ENCODE data around the gene PLEKHS1.
"Not testable (repeated sequence)": the region's sequence is repeated elsewhere in the genome, so short reads cannot be mapped to it uniquely, and the experiment has no call there.

PLEKHS1 gene

DNA sequence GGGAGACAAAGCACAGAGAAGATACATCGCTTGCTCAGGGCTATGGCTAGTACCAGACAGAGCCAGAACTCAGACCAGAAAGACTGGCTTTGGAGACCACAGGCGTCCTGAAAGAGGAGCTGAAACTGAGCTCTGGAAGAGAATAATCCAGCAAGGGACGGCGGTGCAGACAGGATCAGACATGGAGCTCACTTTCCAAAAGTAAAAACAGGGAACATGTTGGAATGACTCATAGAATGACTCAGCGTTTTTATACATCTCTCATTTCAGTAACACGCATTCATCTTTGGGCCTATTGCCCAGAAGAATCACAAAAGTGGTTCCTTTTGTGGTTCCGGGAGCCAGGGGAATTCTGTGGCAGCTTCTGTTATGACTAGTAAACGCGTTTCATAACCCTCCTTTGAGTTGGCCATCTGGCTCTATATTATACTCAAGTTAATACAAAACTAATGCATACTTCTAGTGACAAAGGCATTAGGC lies 37.2 kb downstream of the PLEKHS1 start:
- Mint-ChIP-seq H3K36me3 (no peaks in the 10 kb centered on the region), H3K4me1 (peaks cover 6 to 7% of the 10 kb centered on the region in 2 donors), H3K27me3 (peaks cover 7 to 16% of the 10 kb centered on the region in 2 donors), H3K4me3 (no peak overlapping the region), H3K9me3 (peaks cover 0 to 1% of the 10 kb centered on the region in 2 donors), H3K27ac (no peak overlapping the region)
- ATAC-seq (replicated peaks) (peak; percentile 48 to 74), DNase-seq (peak; percentile 16)

DNA sequence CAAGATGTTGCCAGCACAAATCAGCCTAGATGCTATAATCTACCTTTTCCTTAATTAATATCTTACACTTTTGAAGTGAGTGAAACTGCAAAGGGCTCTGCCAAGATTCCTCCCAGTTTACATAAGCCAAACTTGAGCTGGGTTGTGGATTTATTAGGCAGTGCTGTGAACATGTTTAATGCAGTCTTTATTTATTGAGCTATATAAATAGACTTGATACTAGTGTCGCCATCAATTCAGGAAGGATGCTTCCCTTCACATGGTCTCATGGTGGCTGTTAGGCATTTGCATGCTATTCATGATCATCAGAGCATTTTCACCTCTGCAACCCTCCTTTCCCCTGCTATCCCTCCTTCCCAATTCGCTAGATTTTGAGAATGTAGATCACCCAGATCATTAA lies 40.2 kb downstream of the PLEKHS1 start:
- peaks cover 0 to 1% of the 10 kb centered on the region in 2 donors for H3K9me3 Mint-ChIP-seq
- no peak for DNase-seq
- no peaks in the 10 kb centered on the region for H3K36me3 Mint-ChIP-seq
- H3K27me3 Mint-ChIP-seq, result peaks cover 19 to 32% of the 10 kb centered on the region in 2 donors
- H3K4me1 Mint-ChIP-seq, result peaks cover 6 to 7% of the 10 kb centered on the region in 2 donors
- no peak overlapping the region for H3K4me3 Mint-ChIP-seq
- H3K27ac Mint-ChIP-seq, result no peak overlapping the region
- ATAC-seq (replicated peaks), result no peak

DNA sequence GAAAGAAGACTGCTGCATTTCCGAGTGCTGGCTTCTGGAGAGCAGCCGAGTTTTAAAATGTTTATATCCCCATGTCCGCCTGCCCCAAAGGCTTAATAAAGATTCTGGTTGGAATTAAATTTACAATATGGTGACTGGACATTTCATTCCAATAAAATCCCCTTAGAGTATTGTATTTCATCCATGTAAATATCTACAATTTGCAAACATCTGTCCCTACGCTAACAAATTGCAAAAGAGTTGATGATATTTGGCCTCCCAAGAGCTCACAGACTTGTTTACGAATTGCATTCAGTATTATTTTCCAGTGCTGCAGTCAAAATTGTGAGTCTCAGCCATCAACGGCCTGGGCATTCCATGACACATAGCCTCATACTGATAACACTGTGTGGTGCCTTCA lies 50.1 kb downstream of the PLEKHS1 start:
- no peak overlapping the region for H3K4me3 Mint-ChIP-seq
- ATAC-seq (replicated peaks), result no peak

DNA sequence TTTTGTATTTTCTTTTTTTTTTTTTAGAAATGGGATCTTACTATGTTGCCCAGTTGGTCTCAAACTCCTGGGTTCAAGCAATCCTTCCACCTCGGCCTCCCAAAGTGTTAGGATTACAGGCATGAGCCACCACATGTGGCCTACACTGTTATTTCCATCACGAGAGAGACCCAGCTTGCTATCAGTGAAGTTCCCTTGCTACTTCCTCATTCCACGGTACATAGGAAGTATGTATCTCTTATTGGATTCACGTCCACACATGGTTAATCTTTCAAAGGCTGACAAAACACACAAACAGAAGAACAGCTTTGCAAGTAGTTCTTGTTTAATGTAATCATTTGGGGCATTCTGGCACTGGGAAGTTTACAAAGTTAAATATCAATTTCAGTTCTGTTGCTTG lies 51.5 kb downstream of the PLEKHS1 start:
- Mint-ChIP-seq H3K9me3 (no peaks in the 10 kb centered on the region), H3K4me1 (peaks cover 8 to 18% of the 10 kb centered on the region in 2 donors), H3K27me3 (peaks cover 0 to 5% of the 10 kb centered on the region in 2 donors), H3K27ac (peak overlapping the region; percentile 68), H3K4me3 (no peak overlapping the region), H3K36me3 (no peaks in the 10 kb centered on the region)
- peak; percentile 75 for ATAC-seq (replicated peaks)
- DNase-seq, result no peak

More for the DNA sequence above, 50.1 kb downstream of the PLEKHS1 start:
- H3K27ac Mint-ChIP-seq, result no peak overlapping the region
- H3K4me1 Mint-ChIP-seq, result peaks cover 8 to 18% of the 10 kb centered on the region in 2 donors
- no peak for DNase-seq
- peaks cover 0 to 3% of the 10 kb centered on the region in 2 donors for H3K27me3 Mint-ChIP-seq
- H3K36me3 Mint-ChIP-seq, result no peaks in the 10 kb centered on the region
- no peaks in the 10 kb centered on the region for H3K9me3 Mint-ChIP-seq

DNA sequence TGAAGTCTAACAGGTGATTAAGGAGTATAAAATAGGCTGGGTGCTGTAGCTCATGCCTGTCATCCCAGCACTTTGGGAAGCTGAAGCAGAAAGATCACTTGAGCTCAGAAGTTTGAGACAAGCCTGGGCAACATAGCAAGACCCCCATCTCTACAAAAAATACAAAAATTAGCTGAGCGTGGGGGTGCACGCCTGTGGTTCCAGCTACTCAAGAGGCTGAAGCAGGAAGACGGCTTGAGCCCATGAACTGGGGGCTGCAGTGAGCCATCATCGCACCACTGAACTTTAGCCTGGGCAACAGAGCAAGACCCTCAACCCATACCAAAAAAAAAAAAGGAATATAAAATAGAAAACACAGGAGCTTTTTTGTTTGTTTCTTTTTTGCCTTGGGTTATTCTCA lies 55.0 kb downstream of the PLEKHS1 start:
- Mint-ChIP-seq H3K27ac (no peak overlapping the region), H3K4me3 (no peak overlapping the region), H3K36me3 (no peaks in the 10 kb centered on the region), H3K9me3 (no peaks in the 10 kb centered on the region), H3K4me1 (peaks cover 8 to 12% of the 10 kb centered on the region in 2 donors), H3K27me3 (peaks cover 12 to 14% of the 10 kb centered on the region in 2 donors)
- DNase-seq, result no peak
- no peak for ATAC-seq (replicated peaks)

DNA sequence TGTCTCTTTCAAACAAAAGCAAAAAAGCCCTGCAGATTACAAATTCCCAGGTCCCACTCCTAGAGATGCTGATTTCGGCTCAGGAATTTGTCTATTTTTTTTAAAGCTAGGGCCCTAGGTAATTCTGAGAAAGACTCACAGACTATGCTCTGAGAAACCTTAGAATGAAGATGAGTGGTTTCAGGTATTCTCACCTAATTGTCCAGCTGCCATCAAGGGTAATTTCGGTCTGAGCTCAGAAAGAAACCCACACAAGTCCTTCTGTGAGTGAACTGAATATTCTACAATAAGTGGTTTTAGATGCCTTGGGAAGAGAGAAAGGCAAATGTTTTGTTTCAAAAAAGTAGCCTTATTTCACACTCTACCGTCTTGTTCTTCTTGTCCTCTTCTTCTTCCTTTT lies 56.7 kb downstream of the PLEKHS1 start:
- Mint-ChIP-seq H3K9me3 (no peaks in the 10 kb centered on the region), H3K36me3 (no peaks in the 10 kb centered on the region), H3K27me3 (peaks cover 14 to 24% of the 10 kb centered on the region in 2 donors), H3K4me3 (no peak overlapping the region), H3K27ac (no peak overlapping the region), H3K4me1 (peaks cover 4% of the 10 kb centered on the region in 2 donors)
- ATAC-seq (replicated peaks) (no peak), DNase-seq (no peak)

DNA sequence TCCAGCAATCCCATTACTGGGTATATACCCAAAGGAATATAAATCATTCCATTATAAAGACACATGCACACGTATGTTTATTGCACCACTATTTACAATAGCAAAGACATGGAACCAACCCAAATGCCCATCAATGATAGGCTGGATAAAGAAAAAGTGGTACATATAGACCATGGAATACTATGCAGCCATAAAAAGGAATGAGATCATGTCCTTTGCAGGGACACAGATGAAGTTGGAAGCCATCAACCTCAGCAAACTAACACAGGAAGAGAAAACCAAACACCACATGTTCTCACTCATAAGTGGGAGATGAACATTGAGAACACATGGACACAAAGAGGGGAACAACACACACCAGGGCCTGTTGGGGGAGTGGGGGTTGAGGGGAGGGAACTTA lies 63.2 kb downstream of the PLEKHS1 start:
- H3K27me3 Mint-ChIP-seq, result peaks cover 5 to 19% of the 10 kb centered on the region in 2 donors
- H3K4me3 Mint-ChIP-seq; DNase-seq; H3K9me3 Mint-ChIP-seq; H3K36me3 Mint-ChIP-seq; ATAC-seq (replicated peaks); H3K27ac Mint-ChIP-seq; H3K4me1 Mint-ChIP-seq: not testable (repeated sequence)

DNA sequence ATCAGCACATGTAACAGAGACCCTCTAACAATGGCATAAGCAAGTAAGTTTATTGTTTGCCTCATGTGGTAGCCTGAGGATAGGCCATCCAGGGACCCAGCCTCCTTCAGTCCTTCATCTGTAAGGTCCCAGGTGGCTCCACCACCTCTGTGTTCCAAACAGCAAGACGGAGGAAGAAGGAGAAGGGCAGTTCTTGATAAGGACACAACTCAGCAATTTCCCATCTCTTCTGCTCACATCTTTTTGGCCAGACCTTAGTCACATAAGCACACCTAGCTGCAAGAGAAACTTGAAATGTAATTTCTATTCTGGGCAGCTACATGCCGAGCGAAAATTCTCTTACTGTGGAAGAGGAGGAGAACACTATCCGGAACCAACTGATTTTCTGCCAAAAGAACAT lies 68.5 kb downstream of the PLEKHS1 start:
- DNase-seq (no peak), ATAC-seq (replicated peaks) (no peak)
- H3K4me3 Mint-ChIP-seq, result no peak overlapping the region

DNA sequence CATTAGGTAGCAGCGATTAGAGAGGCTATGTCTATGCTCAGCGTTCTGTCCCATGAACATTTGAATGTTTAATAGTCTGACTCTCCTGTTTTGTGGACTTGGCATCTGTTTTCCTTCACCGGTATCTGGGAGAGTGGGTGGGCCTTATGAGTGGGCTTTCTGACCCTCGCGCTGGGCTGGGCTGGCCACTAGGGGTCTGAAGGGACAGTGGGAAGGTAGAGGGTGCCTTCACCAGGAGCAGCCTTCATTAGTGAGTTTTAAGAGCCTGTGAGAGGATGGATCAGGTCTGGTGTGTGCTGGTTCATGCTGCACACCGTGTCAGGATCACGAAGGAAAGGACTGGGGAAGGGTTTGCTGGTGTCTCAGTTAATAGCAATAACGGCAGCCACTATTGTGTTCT lies 69.0 kb downstream of the PLEKHS1 start:
- Mint-ChIP-seq H3K4me3 (no peak overlapping the region), H3K4me1 (no peaks in the 10 kb centered on the region), H3K9me3 (no peaks in the 10 kb centered on the region), H3K27me3 (peaks cover 0 to 8% of the 10 kb centered on the region in 2 donors), H3K27ac (no peak overlapping the region), H3K36me3 (no peaks in the 10 kb centered on the region)
- DNase-seq (no peak), ATAC-seq (replicated peaks) (no peak)

More for the DNA sequence above, 68.5 kb downstream of the PLEKHS1 start:
- H3K9me3 Mint-ChIP-seq, result no peaks in the 10 kb centered on the region
- no peaks in the 10 kb centered on the region for H3K36me3 Mint-ChIP-seq
- H3K27me3 Mint-ChIP-seq, result peaks cover 0 to 8% of the 10 kb centered on the region in 2 donors
- no peak overlapping the region for H3K27ac Mint-ChIP-seq
- H3K4me1 Mint-ChIP-seq, result no peaks in the 10 kb centered on the region

DNA sequence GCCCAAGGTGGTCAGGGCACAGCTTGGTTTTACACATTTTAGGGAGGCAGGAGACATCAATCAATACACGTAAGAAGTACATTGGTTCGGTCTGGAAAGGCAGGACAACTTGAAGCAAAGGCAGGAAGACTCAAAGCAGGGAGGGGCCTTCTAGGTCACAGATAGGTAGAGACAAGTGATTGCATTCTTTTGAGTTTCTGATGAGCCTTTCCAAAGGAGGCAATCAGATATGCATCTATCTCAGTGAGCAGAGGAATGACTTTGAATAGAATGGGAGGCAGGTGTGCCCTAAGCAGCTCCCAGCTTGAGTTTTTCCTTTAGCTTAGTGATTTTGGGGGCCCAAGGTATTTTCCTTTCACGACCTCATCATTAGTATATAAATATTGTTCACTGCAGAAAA lies 69.8 kb downstream of the PLEKHS1 start:
- H3K9me3 Mint-ChIP-seq; H3K27ac Mint-ChIP-seq; H3K27me3 Mint-ChIP-seq; H3K36me3 Mint-ChIP-seq; H3K4me1 Mint-ChIP-seq; ATAC-seq (replicated peaks); H3K4me3 Mint-ChIP-seq; DNase-seq: not testable (repeated sequence)

DNA sequence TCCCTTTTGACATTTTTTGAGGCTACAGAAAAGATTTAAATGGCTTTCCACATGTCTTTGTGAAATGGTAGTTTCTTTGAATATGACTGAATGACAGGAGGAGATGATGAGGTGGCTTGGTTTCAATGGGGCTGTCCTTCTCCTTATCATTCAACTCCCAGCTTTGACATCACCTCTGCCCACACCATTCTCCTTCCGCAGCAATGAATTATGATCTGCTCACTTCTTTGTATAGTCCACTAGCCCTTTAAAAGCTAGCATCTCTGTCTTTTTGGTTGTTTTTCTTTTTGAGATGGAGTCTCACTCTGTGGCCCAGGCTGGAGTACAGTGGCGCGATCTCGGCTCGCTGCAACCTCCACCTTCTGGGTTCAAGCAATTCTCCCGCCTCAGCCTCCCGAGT lies 70.7 kb downstream of the PLEKHS1 start:
- ATAC-seq (replicated peaks), result no peak
- Mint-ChIP-seq H3K4me1 (no peaks in the 10 kb centered on the region), H3K4me3 (no peak overlapping the region), H3K27me3 (peaks cover 0 to 8% of the 10 kb centered on the region in 2 donors), H3K27ac (no peak overlapping the region), H3K9me3 (peaks cover 0 to 5% of the 10 kb centered on the region in 2 donors), H3K36me3 (no peaks in the 10 kb centered on the region)
- no peak for DNase-seq

DNA sequence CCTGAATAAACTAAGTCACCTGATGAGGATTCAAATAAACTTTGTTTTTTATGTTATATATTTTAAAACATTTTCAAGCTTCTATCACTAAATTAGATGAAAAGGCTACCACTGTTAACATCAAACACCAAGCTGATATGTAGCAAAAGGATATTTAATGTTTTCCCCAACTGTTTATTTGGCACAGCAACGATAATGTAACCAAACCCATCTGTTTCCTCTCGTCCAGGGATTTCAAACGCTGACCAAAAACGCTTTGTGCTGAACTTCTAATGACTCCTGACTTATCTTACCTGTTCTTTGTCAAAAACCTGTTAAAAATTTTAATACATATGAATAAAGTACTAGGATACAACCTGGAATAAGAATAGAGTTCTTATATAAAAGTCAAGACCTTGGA lies 71.9 kb downstream of the PLEKHS1 start:
- DNase-seq, result no peak

DNA sequence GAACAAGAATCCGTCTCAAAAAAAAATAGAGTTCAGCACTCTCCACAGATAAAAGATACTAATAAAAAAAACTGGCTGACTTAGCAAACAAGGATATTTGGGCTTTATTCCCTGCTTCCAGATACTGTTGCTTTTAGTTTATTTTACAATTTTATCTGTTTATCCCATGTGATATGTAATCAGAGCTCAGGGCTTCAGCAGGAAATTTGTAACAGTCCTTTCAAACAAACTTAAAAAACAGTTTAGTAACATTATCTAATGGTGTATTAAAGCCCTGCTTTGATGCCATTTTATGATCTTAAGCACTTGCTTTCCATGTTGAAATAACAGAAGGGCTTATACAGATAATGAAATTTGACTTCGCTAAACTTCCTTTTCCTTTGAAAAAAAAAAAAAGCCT lies 74.3 kb downstream of the PLEKHS1 start:
- no peak overlapping the region for H3K4me3 Mint-ChIP-seq
- no peaks in the 10 kb centered on the region for H3K36me3 Mint-ChIP-seq
- H3K9me3 Mint-ChIP-seq, result peaks cover 3 to 5% of the 10 kb centered on the region in 2 donors
- ATAC-seq (replicated peaks), result no peak
- H3K4me1 Mint-ChIP-seq, result peaks cover 0 to 2% of the 10 kb centered on the region in 2 donors
- H3K27ac Mint-ChIP-seq, result no peak overlapping the region
- DNase-seq, result no peak
- H3K27me3 Mint-ChIP-seq, result peaks cover 0 to 5% of the 10 kb centered on the region in 2 donors

More for the DNA sequence above, 71.9 kb downstream of the PLEKHS1 start:
- ATAC-seq (replicated peaks), result no peak
- no peaks in the 10 kb centered on the region for H3K4me1 Mint-ChIP-seq
- H3K36me3 Mint-ChIP-seq, result no peaks in the 10 kb centered on the region
- peaks cover 0 to 8% of the 10 kb centered on the region in 2 donors for H3K27me3 Mint-ChIP-seq
- H3K27ac Mint-ChIP-seq, result no peak overlapping the region
- peaks cover 0 to 5% of the 10 kb centered on the region in 2 donors for H3K9me3 Mint-ChIP-seq
- H3K4me3 Mint-ChIP-seq, result no peak overlapping the region

DNA sequence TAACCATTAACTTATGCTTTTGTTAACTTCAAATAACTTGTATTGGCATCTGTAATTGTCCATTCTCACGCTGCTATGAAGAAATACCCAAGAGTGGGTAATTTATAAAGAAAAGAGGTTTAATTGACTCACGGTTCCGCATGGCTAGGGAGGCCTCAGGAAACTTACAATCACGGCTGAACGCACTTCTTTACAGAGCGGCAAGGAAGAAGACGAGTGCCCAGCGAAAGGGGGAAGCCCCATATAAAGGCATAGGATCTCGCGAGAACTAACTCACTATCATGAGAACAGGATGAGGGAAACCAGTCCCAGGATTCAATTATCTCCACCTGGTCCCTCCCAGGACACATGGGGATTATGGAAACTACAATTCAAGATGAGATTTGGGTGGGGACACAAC lies 77.1 kb downstream of the PLEKHS1 start:
- H3K4me3 Mint-ChIP-seq, result not testable (repeated sequence)

More for the DNA sequence above, 77.1 kb downstream of the PLEKHS1 start:
- H3K4me1 Mint-ChIP-seq, H3K27ac Mint-ChIP-seq, H3K9me3 Mint-ChIP-seq, DNase-seq, H3K36me3 Mint-ChIP-seq, H3K27me3 Mint-ChIP-seq: not testable (repeated sequence)
- peak in 1 of 2 donors; percentile 57 for ATAC-seq (replicated peaks)

All from stimulated activated naive B cell treated with anti-CD40 and anti-IgM and Interleukin-4, amounts not matched to agents 10 μg/mL and 1 μg/mL and 100 μg/mL, for 72 hours (primary cell).